ENCODE results near the gene SLC25A30.
"Not testable (repeated sequence)": the region's sequence is repeated elsewhere in the genome, so short reads cannot be mapped to it uniquely, and the experiment has no call there.

Gene SLC25A30

GRCh38 chr13:45433381-45433790, 15.2 kb upstream of the SLC25A30 start:
- in situ Hi-C loops (cut with HindIII; ENCODE audit: low sequenced_read_pairs) = no loop called here

- in situ Hi-C loops (cut with HindIII; ENCODE audit: low sequenced_read_pairs) = no loop called here
These were observed 14.7 kb upstream of the SLC25A30 start for GRCh38 chr13:45432737-45433380.

GRCh38 chr13:45426056-45426841, 8.1 kb upstream of the SLC25A30 start:
- in situ Hi-C loops (cut with HindIII; ENCODE audit: low sequenced_read_pairs) = not testable (repeated sequence)

GRCh38 chr13:45422731-45423292, 4.6 kb upstream of the SLC25A30 start:
- in situ Hi-C loops (cut with HindIII; ENCODE audit: low sequenced_read_pairs) = no loop called here

GRCh38 chr13:45419945-45420344, 1.8 kb upstream of the SLC25A30 start:
- in situ Hi-C loops (cut with HindIII; ENCODE audit: low sequenced_read_pairs) = no loop called here

- in situ Hi-C loops (cut with HindIII; ENCODE audit: low sequenced_read_pairs) = not testable (repeated sequence)
These were observed 1.2 kb upstream of the SLC25A30 start for GRCh38 chr13:45419389-45419788.

GRCh38 chr13:45416516-45417128, 1.6 kb downstream of the SLC25A30 start:
- in situ Hi-C loops (cut with HindIII; ENCODE audit: low sequenced_read_pairs) = no loop called here

- in situ Hi-C loops (cut with HindIII; ENCODE audit: low sequenced_read_pairs) = no loop called here
These were observed 3.1 kb downstream of the SLC25A30 start for GRCh38 chr13:45415112-45415511.

- in situ Hi-C loops (cut with HindIII; ENCODE audit: low sequenced_read_pairs) = no loop called here
These were observed 4.3 kb downstream of the SLC25A30 start for GRCh38 chr13:45413826-45414307.

- in situ Hi-C loops (cut with HindIII; ENCODE audit: low sequenced_read_pairs) = no loop called here
These were observed 5.7 kb downstream of the SLC25A30 start for GRCh38 chr13:45412274-45413049.

- in situ Hi-C loops (cut with HindIII; ENCODE audit: low sequenced_read_pairs) = no loop called here
These were observed 6.5 kb downstream of the SLC25A30 start for GRCh38 chr13:45411631-45412030.

- in situ Hi-C loops (cut with HindIII; ENCODE audit: low sequenced_read_pairs) = no loop called here
These were observed 7.0 kb downstream of the SLC25A30 start for GRCh38 chr13:45411221-45411620.

GRCh38 chr13:45410466-45410865, 7.7 kb downstream of the SLC25A30 start:
- in situ Hi-C loops (cut with HindIII; ENCODE audit: low sequenced_read_pairs) = no loop called here

- in situ Hi-C loops (cut with HindIII; ENCODE audit: low sequenced_read_pairs) = no loop called here
These were observed 8.2 kb downstream of the SLC25A30 start for GRCh38 chr13:45410001-45410400.

- in situ Hi-C loops (cut with HindIII; ENCODE audit: low sequenced_read_pairs) = no loop called here
These were observed 11.8 kb downstream of the SLC25A30 start for GRCh38 chr13:45406421-45406820.

- in situ Hi-C loops (cut with HindIII; ENCODE audit: low sequenced_read_pairs) = no loop called here
These were observed 15.1 kb downstream of the SLC25A30 start for GRCh38 chr13:45403081-45403480.

GRCh38 chr13:45402641-45403040, 15.5 kb downstream of the SLC25A30 start:
- in situ Hi-C loops (cut with HindIII; ENCODE audit: low sequenced_read_pairs) = no loop called here

GRCh38 chr13:45401314-45401713, 16.9 kb downstream of the SLC25A30 start:
- in situ Hi-C loops (cut with HindIII; ENCODE audit: low sequenced_read_pairs) = no loop called here

- in situ Hi-C loops (cut with HindIII; ENCODE audit: low sequenced_read_pairs) = loop anchor here (5.0 to 10.0 kb wide), 3 partner anchors 57 to 103 kb away; partner anchors contain the start of genes COG3 and TPT1
These were observed 19.3 kb downstream of the SLC25A30 start for GRCh38 chr13:45398877-45399276.

- in situ Hi-C loops (cut with HindIII; ENCODE audit: low sequenced_read_pairs) = loop anchor here (5.0 to 10.0 kb wide), 3 partner anchors 54 to 106 kb away; partner anchors contain the start of genes COG3 and TPT1
These were observed 21.6 kb downstream of the SLC25A30 start for GRCh38 chr13:45396533-45397095.
